Measurements from ENCODE around the gene HOXD3. TPM values are rescaled to one million over a fixed set of nuclear protein-coding genes. Genes with fewer than 3 reads are reported as not detected.

HOXD3 gene
- total RNA-seq, 3 donors from 2014 or later (not counting 1 experiment from before 2014, with no cell fraction given) = not detected

DNA sequence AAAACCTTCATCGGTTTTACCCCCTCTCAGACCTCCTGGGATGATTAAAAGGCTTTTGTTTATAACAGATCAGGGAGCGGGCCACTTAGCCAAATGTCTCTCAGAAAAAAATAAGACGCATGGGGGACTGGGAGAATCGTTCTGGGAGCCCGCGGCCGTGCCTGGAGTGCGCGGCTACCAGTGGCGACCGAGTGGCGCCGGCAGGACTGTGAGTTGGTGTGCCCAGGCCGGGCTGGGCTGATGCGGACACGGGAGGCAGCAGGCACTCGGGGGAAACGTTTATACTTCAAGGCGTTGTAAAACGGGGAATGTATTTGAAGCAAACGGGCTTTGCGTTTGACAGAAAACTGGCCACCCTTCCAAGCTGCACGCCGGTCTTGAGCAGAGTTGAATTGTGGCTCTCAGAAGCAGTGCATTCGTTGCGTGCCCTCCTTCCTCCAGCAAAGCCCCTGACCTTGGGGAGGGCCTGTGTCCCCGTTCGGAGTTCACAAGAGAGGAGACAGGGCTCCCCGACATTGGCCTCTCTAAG lies 45.2 kb upstream of the HOXD3 start:
- ATAC-seq (no peak), DNase-seq (no peak)
- peaks cover 6% of the 10 kb centered on the region for H3K9me3 ChIP-seq (ENCODE audit: control insufficient read depth, insufficient read depth, low read length)
- 8% methylated on average over 28 of the region's 29 CpGs for WGBS (ENCODE audit: insufficient coverage)
- TF ChIP-seq CTCF (IDR thresholded peaks at IDR 0.05) = no peak
- H3K27me3 Mint-ChIP-seq (ENCODE audit: low read depth in 2 of 2) = peaks cover 68 to 70% of the 10 kb centered on the region in 2 donors
- intact Hi-C loops (cut with micrococcal nuclease) = loop anchor here (5.0 kb wide), 1 partner anchor 35 kb away; no protein-coding TSS in a partner anchor
- H3K9me3 Mint-ChIP-seq = no peaks in the 10 kb centered on the region
- no peak overlapping the region for H3K27ac Mint-ChIP-seq
- H3K4me3 Mint-ChIP-seq = no peak overlapping the region
- H3K36me3 ChIP-seq (ENCODE audit: control insufficient read depth, insufficient read depth, low read length) = no peaks in the 10 kb centered on the region
- H3K27ac ChIP-seq (ENCODE audit: low read length) = no peak overlapping the region
- H3K4me1 ChIP-seq (ENCODE audit: control insufficient read depth, insufficient read depth, low read length) = peaks cover 3% of the 10 kb centered on the region
- peaks cover 0 to 5% of the 10 kb centered on the region in 2 donors for H3K4me1 Mint-ChIP-seq
- H3K27me3 ChIP-seq (ENCODE audit: control insufficient read depth, insufficient read depth, low read length) = peaks cover 79% of the 10 kb centered on the region
- peaks cover 8% of the 10 kb centered on the region for H3K36me3 Mint-ChIP-seq
- H3K4me3 ChIP-seq (ENCODE audit: low read length) = no peak overlapping the region

- Histone ChIP-seq H3K4me3 (ENCODE audit: low read length) (no peak overlapping the region), H3K27me3 (ENCODE audit: control insufficient read depth, insufficient read depth, low read length) (peaks cover 86% of the 10 kb centered on the region), H3K4me1 (ENCODE audit: control insufficient read depth, insufficient read depth, low read length) (no peaks in the 10 kb centered on the region), H3K36me3 (ENCODE audit: control insufficient read depth, insufficient read depth, low read length) (no peaks in the 10 kb centered on the region), H3K27ac (ENCODE audit: low read length) (no peak overlapping the region), H3K9me3 (ENCODE audit: control insufficient read depth, insufficient read depth, low read length) (peaks cover 8% of the 10 kb centered on the region)
- no peak for TF ChIP-seq CTCF (IDR thresholded peaks at IDR 0.05)
- 9% methylated on average over 40 of the region's 40 CpGs for WGBS (ENCODE audit: insufficient coverage)
- Mint-ChIP-seq H3K27me3 (ENCODE audit: low read depth in 2 of 2) (peaks cover 71 to 77% of the 10 kb centered on the region in 2 donors), H3K4me1 (peaks cover 0 to 5% of the 10 kb centered on the region in 2 donors), H3K9me3 (no peaks in the 10 kb centered on the region), H3K27ac (no peak overlapping the region), H3K4me3 (no peak overlapping the region), H3K36me3 (peaks cover 8% of the 10 kb centered on the region)
- ATAC-seq = no peak
- DNase-seq = no peak
- intact Hi-C loops (cut with micrococcal nuclease) = loop anchor here (5.0 kb wide), 1 partner anchor 35 kb away; no protein-coding TSS in a partner anchor
These were observed 44.5 kb upstream of the HOXD3 start for GRCh38 chr2:176112375-176113302.

DNA sequence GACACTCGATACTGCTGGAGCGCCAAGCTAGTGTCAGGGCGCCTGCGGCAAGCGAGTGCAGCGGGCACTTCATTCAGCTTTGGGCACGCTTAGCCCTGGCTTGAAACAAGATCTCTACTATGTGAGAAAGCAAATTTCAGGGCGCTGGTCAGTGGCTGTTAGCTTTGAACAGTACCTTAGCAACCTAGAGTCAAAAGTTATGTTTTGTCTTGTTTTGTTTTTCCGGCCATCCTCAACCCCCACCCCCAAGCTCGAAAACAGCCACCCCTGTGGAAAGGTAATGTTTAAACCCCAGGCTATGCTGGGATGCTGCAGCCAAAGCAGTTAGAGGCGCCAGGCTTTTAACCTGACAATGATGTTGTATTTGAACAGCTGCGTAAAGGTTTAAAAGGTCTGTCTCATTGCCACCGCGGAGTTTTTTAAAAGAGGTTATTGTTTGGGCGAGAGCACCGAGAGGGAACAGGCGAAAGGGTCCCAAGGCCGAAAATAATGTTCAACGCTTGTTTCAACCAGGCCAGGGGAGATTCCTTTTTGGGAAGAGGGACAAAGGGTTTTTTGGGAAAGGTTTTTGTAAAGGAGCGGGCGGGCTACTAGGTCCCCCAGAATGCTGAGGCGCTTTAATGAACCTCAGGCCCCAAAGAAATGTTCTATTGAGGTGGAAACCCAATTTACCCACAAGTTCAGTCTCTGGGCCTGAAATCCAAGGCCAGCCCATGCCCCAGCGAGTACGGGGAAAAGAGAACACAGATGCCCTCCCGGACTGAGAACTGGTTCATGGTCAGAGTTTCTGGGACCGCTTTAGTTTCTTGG lies 42.8 kb upstream of the HOXD3 start:
- Histone ChIP-seq H3K4me3 (ENCODE audit: low read length) (no peak overlapping the region), H3K27ac (ENCODE audit: low read length) (no peak overlapping the region), H3K4me1 (ENCODE audit: control insufficient read depth, insufficient read depth, low read length) (peaks cover 4% of the 10 kb centered on the region), H3K9me3 (ENCODE audit: control insufficient read depth, insufficient read depth, low read length) (peaks cover 16% of the 10 kb centered on the region), H3K27me3 (ENCODE audit: control insufficient read depth, insufficient read depth, low read length) (peaks cover 95% of the 10 kb centered on the region), H3K36me3 (ENCODE audit: control insufficient read depth, insufficient read depth, low read length) (no peaks in the 10 kb centered on the region)
- ATAC-seq (no peak), DNase-seq (no peak)
- no peak overlapping the region for H3K4me3 Mint-ChIP-seq
- no peak for TF ChIP-seq CTCF (IDR thresholded peaks at IDR 0.05)
- peaks cover 9 to 11% of the 10 kb centered on the region in 2 donors for H3K4me1 Mint-ChIP-seq
- peaks cover 78 to 84% of the 10 kb centered on the region in 2 donors for H3K27me3 Mint-ChIP-seq (ENCODE audit: low read depth in 2 of 2)
- peaks cover 2% of the 10 kb centered on the region in 2 donors for H3K9me3 Mint-ChIP-seq
- H3K27ac Mint-ChIP-seq = no peak overlapping the region
- 18% methylated on average over 25 of the region's 26 CpGs for WGBS (ENCODE audit: insufficient coverage)
- peaks cover 19% of the 10 kb centered on the region for H3K36me3 Mint-ChIP-seq
- intact Hi-C loops (cut with micrococcal nuclease) = loop anchor here (5.0 kb wide), 1 partner anchor 37 kb away; no protein-coding TSS in a partner anchor
